GM19240 (cell line): ENCODE data around the gene ZFYVE27.

Source experiments
- DNase-seq: peaks from one replicate; pipeline ENCODE4 v3.0.0; 2011; ENCODE audit warnings: low spot score; ENCODE audit not compliant: insufficient read length

Gene ZFYVE27

GRCh38 chr10:97744405-97745035 lies 7.6 kb downstream of the ZFYVE27 start:
- DNase-seq = no peak

- no peak for DNase-seq
Measured at GRCh38 chr10:97747573-97747972, 10.6 kb downstream of the ZFYVE27 start.

- DNase-seq = no peak
Measured at GRCh38 chr10:97748116-97748515, 11.2 kb downstream of the ZFYVE27 start.

- DNase-seq = no peak
Measured at GRCh38 chr10:97752956-97753355, 16.0 kb downstream of the ZFYVE27 start.

- no peak for DNase-seq
Measured at GRCh38 chr10:97754726-97755125, 17.8 kb downstream of the ZFYVE27 start.

GRCh38 chr10:97755718-97756117 lies 18.8 kb downstream of the ZFYVE27 start:
- no peak for DNase-seq

- DNase-seq = no peak
Measured at GRCh38 chr10:97757471-97757870, 20.5 kb downstream of the ZFYVE27 start.

- DNase-seq = peak; percentile 62
Measured at GRCh38 chr10:97759158-97759887, 22.4 kb downstream of the ZFYVE27 start.

GRCh38 chr10:97759946-97760345 lies 23.0 kb downstream of the ZFYVE27 start:
- no peak for DNase-seq

GRCh38 chr10:97760461-97761257 lies 23.7 kb downstream of the ZFYVE27 start:
- DNase-seq = no peak

- no peak for DNase-seq
Measured at GRCh38 chr10:97761331-97761865, 24.5 kb downstream of the ZFYVE27 start.

- DNase-seq = no peak
Measured at GRCh38 chr10:97762056-97762455, 25.1 kb downstream of the ZFYVE27 start.

- no peak for DNase-seq
Measured at GRCh38 chr10:97762816-97763215, 25.9 kb downstream of the ZFYVE27 start.

- DNase-seq = no peak
Measured at GRCh38 chr10:97763411-97763810, 26.5 kb downstream of the ZFYVE27 start.

GRCh38 chr10:97763947-97764346 lies 27.0 kb downstream of the ZFYVE27 start:
- no peak for DNase-seq

GRCh38 chr10:97764519-97764931 lies 27.6 kb downstream of the ZFYVE27 start:
- no peak for DNase-seq

- no peak for DNase-seq
Measured at GRCh38 chr10:97765201-97765600, 28.3 kb downstream of the ZFYVE27 start.

GRCh38 chr10:97766106-97766810 lies 29.3 kb downstream of the ZFYVE27 start:
- no peak for DNase-seq

- DNase-seq = no peak
Measured at GRCh38 chr10:97766996-97767924, 30.3 kb downstream of the ZFYVE27 start.
